Astrocyte (in vitro differentiated cells and primary cell): Measurements from ENCODE around the gene LACTB. TPM values are rescaled to one million over a fixed set of nuclear protein-coding genes. Genes with fewer than 3 reads are reported as not detected.

ENCODE experiments used
- DNase-seq: peaks from one replicate; pipeline ENCODE4 v3.0.0-alpha.2; 2010; ENCODE audit warnings: low read depth
- FAIRE-seq: peaks from 2 replicates; lab custom pipeline; 2011; peaks lifted over from hg19 to GRCh38; lab: Jason Lieb, UNC
- H2AFZ ChIP-seq: 2 replicates; pipeline ENCODE4 v1.6.0; 2012; ENCODE audit warnings: low read depth, low read length, inconsistent platforms
- H3K27ac ChIP-seq: 2 replicates; pipeline ENCODE4 v1.5.1; 2011; ENCODE audit warnings: low read depth, low read length, inconsistent platforms
- H3K27me3 ChIP-seq: 2 replicates; pipeline ENCODE4 v1.6.0; 2011; ENCODE audit warnings: low read length, inconsistent platforms; ENCODE audit not compliant: insufficient read depth
- H3K36me3 ChIP-seq: 2 replicates; pipeline ENCODE4 v1.5.1; 2011; ENCODE audit warnings: low read length, inconsistent platforms; ENCODE audit not compliant: insufficient read depth
- H3K4me1 ChIP-seq: 2 replicates; pipeline ENCODE4 v1.5.1; 2011; ENCODE audit warnings: low read length, inconsistent platforms; ENCODE audit not compliant: insufficient read depth
- H3K4me2 ChIP-seq: 2 replicates; pipeline ENCODE4 v1.6.0; 2012; ENCODE audit warnings: low read length, inconsistent platforms
- H3K4me3 ChIP-seq: 2 replicates; pipeline ENCODE4 v1.5.1; 2011; ENCODE audit warnings: low read depth, mild to moderate bottlenecking, low read length, inconsistent platforms; ENCODE audit not compliant: insufficient read depth
- H3K79me2 ChIP-seq: 2 replicates; pipeline ENCODE4 v1.6.0; 2012; ENCODE audit warnings: mild to moderate bottlenecking, low read length, inconsistent platforms; ENCODE audit not compliant: insufficient read depth
- H3K9ac ChIP-seq: 2 replicates; pipeline ENCODE4 v1.6.0; 2012; ENCODE audit warnings: mild to moderate bottlenecking, low read length, inconsistent platforms
- H3K9me3 ChIP-seq: 2 replicates; pipeline ENCODE4 v1.5.1; 2012; ENCODE audit warnings: low read depth, mild to moderate bottlenecking, low read length, inconsistent platforms; ENCODE audit not compliant: insufficient read depth
- H4K20me1 ChIP-seq: 2 replicates; pipeline ENCODE4 v1.6.0; 2012; ENCODE audit warnings: low read length, inconsistent platforms; ENCODE audit not compliant: insufficient read depth
- H3K27ac Mint-ChIP-seq: one replicate; pipeline ENCODE4 v1.8.0; 2021; ENCODE audit warnings: mild to moderate bottlenecking, mixed read lengths; ENCODE audit not compliant: unreplicated experiment
- H3K27me3 Mint-ChIP-seq: one replicate; pipeline ENCODE4 v1.8.0; 2021; ENCODE audit warnings: low read depth, mixed read lengths; ENCODE audit not compliant: unreplicated experiment
- H3K36me3 Mint-ChIP-seq: one replicate; pipeline ENCODE4 v1.8.0; 2021; ENCODE audit warnings: low read depth, mixed read lengths; ENCODE audit not compliant: unreplicated experiment
- H3K4me1 Mint-ChIP-seq: one replicate; pipeline ENCODE4 v1.8.0; 2021; ENCODE audit warnings: low read depth, mixed read lengths; ENCODE audit not compliant: unreplicated experiment
- H3K4me3 Mint-ChIP-seq: one replicate; pipeline ENCODE4 v1.8.0; 2021; ENCODE audit warnings: mild to moderate bottlenecking, moderate library complexity, mixed read lengths; ENCODE audit not compliant: unreplicated experiment
- H3K9me3 Mint-ChIP-seq: one replicate; pipeline ENCODE4 v1.8.0; 2021; ENCODE audit warnings: mild to moderate bottlenecking, mixed read lengths; ENCODE audit not compliant: unreplicated experiment
- CTCF ChIP-seq: IDR thresholded peaks from 2 replicates; pipeline ENCODE4 v1.5.1; 2011; ENCODE audit warnings: low read depth, mild to moderate bottlenecking, inconsistent platforms, low read length, moderate library complexity; ENCODE audit not compliant: insufficient read depth
- EZH2 ChIP-seq: IDR thresholded peaks from 2 replicates; pipeline ENCODE4 v1.6.1; 2012; ENCODE audit warnings: mild to moderate bottlenecking, low read length, inconsistent platforms; ENCODE audit not compliant: insufficient read depth
- total RNA-seq: library from RNA; stranded (reverse); gene quantifications from 2 replicates; pipeline ENCODE4 v1.2.1, GENCODE V29; 2021

The LACTB gene
- total RNA-seq, 1 donor from 2014 or later = 29.8 TPM

GRCh38 chr15:63188247-63188925 lies 66.7 kb downstream of the LACTB start:
- peaks cover 30% of the 10 kb centered on the region for H3K4me1 Mint-ChIP-seq
- no peaks in the 10 kb centered on the region for H3K9me3 Mint-ChIP-seq
- peaks cover 34% of the 10 kb centered on the region for H3K4me1 ChIP-seq
- H3K4me3 ChIP-seq = peak overlapping the region; percentile 80
- H3K27ac ChIP-seq = peak overlapping the region; percentile 62
- no peaks in the 10 kb centered on the region for H3K9me3 ChIP-seq
- H2AFZ ChIP-seq = peak overlapping the region; percentile 94
- H3K27me3 ChIP-seq = no peaks in the 10 kb centered on the region
- no peaks in the 10 kb centered on the region for H3K36me3 ChIP-seq
- peak overlapping the region; percentile 84 for H3K9ac ChIP-seq
- no peaks in the 10 kb centered on the region for H3K36me3 Mint-ChIP-seq
- H3K27ac Mint-ChIP-seq = peak overlapping the region; percentile 89
- H3K27me3 Mint-ChIP-seq = no peaks in the 10 kb centered on the region
- H4K20me1 ChIP-seq = peaks cover 17% of the 10 kb centered on the region
- H3K4me2 ChIP-seq = peak overlapping the region; percentile 98
- peaks cover 36% of the 10 kb centered on the region for H3K79me2 ChIP-seq
- FAIRE-seq (no peak), DNase-seq (no peak)
- no peak for TF ChIP-seq EZH2
- TF ChIP-seq CTCF = no peak
- H3K4me3 Mint-ChIP-seq = peak overlapping the region; percentile 89

- Mint-ChIP-seq H3K27ac (peak within 1 kb of the TSS; percentile 89), H3K4me1 (peaks cover 36% of the 10 kb centered on the region), H3K4me3 (peak within 1 kb of the TSS; percentile 89), H3K9me3 (no peaks in the 10 kb centered on the region), H3K27me3 (no peaks in the 10 kb centered on the region), H3K36me3 (no peaks in the 10 kb centered on the region)
- peak within 1 kb of the TSS; percentile 62 for H3K27ac ChIP-seq
- H3K36me3 ChIP-seq = no peaks in the 10 kb centered on the region
- H3K4me1 ChIP-seq = peaks cover 40% of the 10 kb centered on the region
- H3K27me3 ChIP-seq = no peaks in the 10 kb centered on the region
- H3K9ac ChIP-seq = peak within 1 kb of the TSS; percentile 85
- TF ChIP-seq CTCF (no peak), EZH2 (no peak)
- peaks cover 17% of the 10 kb centered on the region for H4K20me1 ChIP-seq
- peaks cover 43% of the 10 kb centered on the region for H3K79me2 ChIP-seq
- H3K4me3 ChIP-seq = peak within 1 kb of the TSS; percentile 80
- H2AFZ ChIP-seq = peak within 1 kb of the TSS; percentile 94
- FAIRE-seq (no peak), DNase-seq (peak; percentile 85)
- H3K4me2 ChIP-seq = peak within 1 kb of the TSS; percentile 98
- H3K9me3 ChIP-seq = no peaks in the 10 kb centered on the region
Measured at GRCh38 chr15:63188926-63189871, 67.5 kb downstream of the LACTB start, which contains the start of gene RAB8B. Gene RAB8B, plus strand, starts transcription at chr15:63189606. Its CDS starts 19 bp downstream, at chr15:63189625.
